C4-2B (cell line): ENCODE results near the gene SLC25A44.

Source experiments
- H3K27ac ChIP-seq: fragments of 450-650 bp; 2 replicates; pipeline ENCODE4 v1.5.1; 2017
- CTCF ChIP-seq: fragments of 450-650 bp; conservative IDR thresholded peaks from 2 replicates; pipeline ENCODE4 v1.5.1; 2017; ENCODE audit warnings: mild to moderate bottlenecking
- ZFX ChIP-seq: fragments of 450-650 bp; IDR thresholded peaks from 2 replicates; pipeline ENCODE4 v1.6.1; 2017

The SLC25A44 gene

GRCh38 chr1:156233426-156234127 is 39.7 kb downstream of the SLC25A44 start:
- no peak overlapping the region for H3K27ac ChIP-seq
- no peak for TF ChIP-seq ZFX
- TF ChIP-seq CTCF: no peak

- TF ChIP-seq CTCF (no peak), ZFX (no peak)
These were observed 42.3 kb downstream of the SLC25A44 start for GRCh38 chr1:156236164-156236563.

GRCh38 chr1:156238248-156238647 is 44.3 kb downstream of the SLC25A44 start:
- TF ChIP-seq CTCF (no peak), ZFX (no peak)
- H3K27ac ChIP-seq: no peak overlapping the region

More at GRCh38 chr1:156236164-156236563, 42.3 kb downstream of the SLC25A44 start:
- no peak overlapping the region for H3K27ac ChIP-seq

- no peak for TF ChIP-seq CTCF
- TF ChIP-seq ZFX: no peak
These were observed 47.5 kb downstream of the SLC25A44 start for GRCh38 chr1:156241311-156241811.

GRCh38 chr1:156241926-156242325 is 48.0 kb downstream of the SLC25A44 start, which contains the start of gene BGLAP:
TSS of gene BGLAP (plus strand) at chr1:156242184. CDS start at chr1:156242232, 48 bp downstream.
- no peak for TF ChIP-seq ZFX
- no peak for TF ChIP-seq CTCF
- H3K27ac ChIP-seq: no peak within 1 kb of the TSS

More at GRCh38 chr1:156241311-156241811, 47.5 kb downstream of the SLC25A44 start:
- H3K27ac ChIP-seq: no peak overlapping the region

- no peak for TF ChIP-seq CTCF
- no peak for TF ChIP-seq ZFX
These were observed 48.8 kb downstream of the SLC25A44 start for GRCh38 chr1:156242738-156243137.

GRCh38 chr1:156244126-156244525 is 50.2 kb downstream of the SLC25A44 start:
- TF ChIP-seq ZFX (no peak), CTCF (no peak)
- H3K27ac ChIP-seq: no peak overlapping the region

More at GRCh38 chr1:156242738-156243137, 48.8 kb downstream of the SLC25A44 start:
- H3K27ac ChIP-seq: no peak overlapping the region
